Measurements from ENCODE around the gene OLFM4. TPM values are rescaled to one million over a fixed set of nuclear protein-coding genes. Genes with fewer than 3 reads are reported as not detected.

OLFM4 gene
- total and polyA plus RNA-seq, 2 donors (not counting 3 experiments of a cell fraction or from before 2014, with no cell fraction given): not detected

- DNase-seq (ENCODE audit: low read depth, low spot score): no peak
- dilution Hi-C loops (cut with MboI; ENCODE audit: extremely low pct_ligation_motif_present, low sequenced_read_pairs) (no loop called here), intact Hi-C loops (cut with micrococcal nuclease) (no loop called here)
- H3K4me2 ChIP-seq (ENCODE audit: insufficient read depth, low read length): no peak overlapping the region
- H3K79me2 ChIP-seq (ENCODE audit: control insufficient read depth, insufficient read depth, low read length): no peaks in the 10 kb centered on the region
- FAIRE-seq: no peak
- CTCF ChIA-PET: no interaction called here
- H3K36me3 ChIP-seq (ENCODE audit: control insufficient read depth in 2 of 2, extremely low read depth in 1 of 2, insufficient read depth in 2 of 2, low read length in 2 of 2): no peaks in the 10 kb centered on the region
- H3K9me3 ChIP-seq (replicated peaks; ENCODE audit: control insufficient read depth, insufficient read depth, low read length): peaks cover 8% of the 10 kb centered on the region
- no peak overlapping the region for H3K4me3 ChIP-seq (replicated peaks in 1 of 3; ENCODE audit: insufficient read depth in 1 of 3, low read depth in 1 of 3, low read length in 3 of 3)
- H3K27me3 ChIP-seq (ENCODE audit: control insufficient read depth in 2 of 2, insufficient read depth in 2 of 2, low read length in 2 of 2): no peaks in the 10 kb centered on the region
- TF ChIP-seq CTCF (IDR thresholded peaks at IDR 0.05; ENCODE audit: extremely low read depth in 1 of 2, insufficient read depth in 1 of 2, low read depth in 1 of 2, low read length in 2 of 2) (no peak), GATA2 (IDR thresholded peaks at IDR 0.05; ENCODE audit: insufficient read depth, insufficient read length, low read depth, low read length) (no peak), JUN (IDR thresholded peaks at IDR 0.05; ENCODE audit: borderline replicate concordance, insufficient read depth, insufficient read length, low read depth) (no peak), MYC (IDR thresholded peaks at IDR 0.05; ENCODE audit: low read depth, low read length) (no peak), POLR2AphosphoS5 (IDR thresholded peaks at IDR 0.05; ENCODE audit: insufficient read depth, low read depth, low read length) (no peak), FOS (IDR thresholded peaks at IDR 0.05; ENCODE audit: borderline replicate concordance, insufficient read depth, low read length) (no peak), MAX (IDR thresholded peaks at IDR 0.05; ENCODE audit: insufficient read depth, insufficient read length) (no peak), POLR2A (IDR thresholded peaks at IDR 0.05; ENCODE audit: low read depth, low read length) (no peak), EZH2 (IDR thresholded peaks at IDR 0.05; ENCODE audit: borderline replicate concordance, low read depth, low read length, severe bottlenecking) (no peak)
- POLR2A ChIA-PET: no interaction called here
- no peaks in the 10 kb centered on the region for H3K4me1 ChIP-seq (ENCODE audit: control insufficient read depth, extremely low read depth, insufficient read depth, low read length)
- no peak overlapping the region for H3K9ac ChIP-seq (replicated peaks; ENCODE audit: extremely low read depth, insufficient read depth, low read length)
- H4K20me1 ChIP-seq (replicated peaks; ENCODE audit: control insufficient read depth, extremely low read depth, insufficient read depth, low read length): no peaks in the 10 kb centered on the region
- no peak overlapping the region for H2AFZ ChIP-seq (ENCODE audit: low read depth, low read length)
- H3K27ac ChIP-seq (ENCODE audit: insufficient read depth, low read depth, low read length): no peak overlapping the region
- no TSS peak for BruUV-seq (replicated peaks)
- H3K9me1 ChIP-seq (replicated peaks; ENCODE audit: control insufficient read depth, extremely low read depth, insufficient read depth, low read length): no peaks in the 10 kb centered on the region
Observed at GRCh38 chr13:53100394-53101063, 71.9 kb downstream of the OLFM4 start.

Other genes with a start within 250 kb of the OLFM4 start
- not detected in 2 replicates for gene PCDH8, start 180.2 kb upstream of the OLFM4 start, total RNA-seq
- gene PCDH8, start 180.2 kb upstream of the OLFM4 start, polyA plus RNA-seq: not detected in 2 replicates

Data from endothelial cell of umbilical vein (primary cell).